Measurements from ENCODE around the gene SHANK3. TPM values are rescaled to one million over a fixed set of nuclear protein-coding genes. Genes with fewer than 3 reads are reported as not detected.
A peak's percentile ranks its signal among the peaks of the same experiment; 100 is the strongest.

SHANK3 gene
- total RNA-seq, 1 donor from 2014 or later, result 10.6 TPM

DNA sequence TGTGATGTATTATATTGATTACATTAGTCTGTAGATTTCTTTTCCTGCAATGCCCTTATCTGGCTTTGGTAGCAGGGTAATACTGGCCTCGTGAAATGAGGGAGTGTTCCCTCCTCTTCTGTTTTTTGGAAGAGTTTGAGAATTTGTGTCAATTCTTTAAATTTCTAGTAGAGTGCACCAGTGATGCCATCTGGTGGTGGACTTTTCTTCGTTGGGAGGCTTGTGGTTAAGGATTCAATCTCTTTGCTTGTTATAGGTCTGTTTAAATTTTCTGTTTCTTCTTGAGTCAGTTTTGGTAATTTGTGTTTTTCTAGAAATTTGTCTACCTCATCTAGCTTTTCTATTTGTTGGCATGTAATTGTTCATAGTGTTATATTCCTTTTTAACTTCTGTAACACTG, 18.9 kb downstream of the SHANK3 start:
- peaks cover 10% of the 10 kb centered on the region for H3K27me3 Mint-ChIP-seq (ENCODE audit: low read depth, unreplicated experiment)
- H3K4me3 Mint-ChIP-seq (ENCODE audit: unreplicated experiment), result no peak overlapping the region
- DNase-seq (ENCODE audit: low read depth), result no peak
- no peak for TF ChIP-seq EZH2 (IDR thresholded peaks at IDR 0.05; ENCODE audit: insufficient read depth, low read length)
- TF ChIP-seq, protein P1, sequence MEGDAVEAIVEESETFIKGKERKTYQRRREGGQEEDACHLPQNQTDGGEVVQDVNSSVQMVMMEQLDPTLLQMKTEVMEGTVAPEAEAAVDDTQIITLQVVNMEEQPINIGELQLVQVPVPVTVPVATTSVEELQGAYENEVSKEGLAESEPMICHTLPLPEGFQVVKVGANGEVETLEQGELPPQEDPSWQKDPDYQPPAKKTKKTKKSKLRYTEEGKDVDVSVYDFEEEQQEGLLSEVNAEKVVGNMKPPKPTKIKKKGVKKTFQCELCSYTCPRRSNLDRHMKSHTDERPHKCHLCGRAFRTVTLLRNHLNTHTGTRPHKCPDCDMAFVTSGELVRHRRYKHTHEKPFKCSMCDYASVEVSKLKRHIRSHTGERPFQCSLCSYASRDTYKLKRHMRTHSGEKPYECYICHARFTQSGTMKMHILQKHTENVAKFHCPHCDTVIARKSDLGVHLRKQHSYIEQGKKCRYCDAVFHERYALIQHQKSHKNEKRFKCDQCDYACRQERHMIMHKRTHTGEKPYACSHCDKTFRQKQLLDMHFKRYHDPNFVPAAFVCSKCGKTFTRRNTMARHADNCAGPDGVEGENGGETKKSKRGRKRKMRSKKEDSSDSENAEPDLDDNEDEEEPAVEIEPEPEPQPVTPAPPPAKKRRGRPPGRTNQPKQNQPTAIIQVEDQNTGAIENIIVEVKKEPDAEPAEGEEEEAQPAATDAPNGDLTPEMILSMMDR (IDR thresholded peaks at IDR 0.05; ENCODE audit: insufficient read depth, low read depth, low read length), result peak; percentile 45
- H3K36me3 ChIP-seq (ENCODE audit: insufficient read depth, low read length), result no peaks in the 10 kb centered on the region
- H3K27ac ChIP-seq (ENCODE audit: low read depth, low read length), result no peak overlapping the region
- H3K4me1 Mint-ChIP-seq (ENCODE audit: low read depth, unreplicated experiment), result peaks cover 3% of the 10 kb centered on the region
- H3K4me1 ChIP-seq (ENCODE audit: insufficient read depth, low read length), result no peaks in the 10 kb centered on the region
- H3K27me3 ChIP-seq (ENCODE audit: insufficient read depth, low read length), result no peaks in the 10 kb centered on the region
- H3K4me3 ChIP-seq (ENCODE audit: insufficient read depth, low read depth, low read length), result no peak overlapping the region
- H3K79me2 ChIP-seq (ENCODE audit: insufficient read depth, low read length), result no peaks in the 10 kb centered on the region
- no peak overlapping the region for H3K27ac Mint-ChIP-seq (ENCODE audit: unreplicated experiment)
- peaks cover 16% of the 10 kb centered on the region for H3K36me3 Mint-ChIP-seq (ENCODE audit: low read depth, unreplicated experiment)
- no peak overlapping the region for H2AFZ ChIP-seq (ENCODE audit: low read depth, low read length)
- no peaks in the 10 kb centered on the region for H3K9me3 Mint-ChIP-seq (ENCODE audit: unreplicated experiment)
- H3K4me2 ChIP-seq (ENCODE audit: low read length), result no peak overlapping the region
- no peak overlapping the region for H3K9ac ChIP-seq (ENCODE audit: low read length)
- FAIRE-seq, result peak; percentile 54
- H3K9me3 ChIP-seq (ENCODE audit: insufficient read depth, low read depth, low read length), result no peaks in the 10 kb centered on the region
- no peaks in the 10 kb centered on the region for H4K20me1 ChIP-seq (ENCODE audit: insufficient read depth, low read length)

DNA sequence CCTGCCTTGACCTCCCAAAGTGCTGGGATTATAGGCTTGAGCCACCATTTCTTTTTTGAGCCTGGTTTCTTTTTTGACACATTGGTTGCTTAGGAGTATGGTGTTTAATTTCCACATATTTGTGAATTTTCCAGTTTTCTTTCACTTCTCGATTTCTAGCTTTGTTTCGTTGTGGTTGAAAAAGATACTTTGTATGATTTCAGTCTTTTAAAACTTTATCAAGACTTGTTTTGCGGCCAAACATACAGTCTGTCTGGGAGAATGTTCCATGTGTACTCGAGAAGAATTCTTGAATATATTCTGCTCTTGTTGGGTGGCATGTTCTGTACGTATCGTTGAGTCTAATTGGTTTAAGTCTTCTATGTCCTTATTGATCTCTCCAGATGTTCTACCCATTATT, 20.8 kb downstream of the SHANK3 start:
- DNase-seq (ENCODE audit: low read depth), result no peak
- TF ChIP-seq, protein P1 (IDR thresholded peaks at IDR 0.05; ENCODE audit: insufficient read depth, low read depth, low read length), result no peak
- TF ChIP-seq EZH2 (IDR thresholded peaks at IDR 0.05; ENCODE audit: insufficient read depth, low read length), result no peak
- Mint-ChIP-seq H3K27me3 (ENCODE audit: low read depth, unreplicated experiment) (peaks cover 5% of the 10 kb centered on the region), H3K27ac (ENCODE audit: unreplicated experiment) (no peak overlapping the region), H3K36me3 (ENCODE audit: low read depth, unreplicated experiment) (peaks cover 12% of the 10 kb centered on the region), H3K4me1 (ENCODE audit: low read depth, unreplicated experiment) (peaks cover 3% of the 10 kb centered on the region), H3K9me3 (ENCODE audit: unreplicated experiment) (no peaks in the 10 kb centered on the region), H3K4me3 (ENCODE audit: unreplicated experiment) (no peak overlapping the region)
- no peak overlapping the region for H3K27ac ChIP-seq (ENCODE audit: low read depth, low read length)
- FAIRE-seq, result no peak
- no peak overlapping the region for H3K4me3 ChIP-seq (ENCODE audit: insufficient read depth, low read depth, low read length)
- H4K20me1 ChIP-seq (ENCODE audit: insufficient read depth, low read length), result no peaks in the 10 kb centered on the region
- peaks cover 10% of the 10 kb centered on the region for H3K4me1 ChIP-seq (ENCODE audit: insufficient read depth, low read length)
- H3K27me3 ChIP-seq (ENCODE audit: insufficient read depth, low read length), result no peaks in the 10 kb centered on the region
- no peaks in the 10 kb centered on the region for H3K9me3 ChIP-seq (ENCODE audit: insufficient read depth, low read depth, low read length)
- no peaks in the 10 kb centered on the region for H3K79me2 ChIP-seq (ENCODE audit: insufficient read depth, low read length)
- no peak overlapping the region for H3K4me2 ChIP-seq (ENCODE audit: low read length)
- H2AFZ ChIP-seq (ENCODE audit: low read depth, low read length), result no peak overlapping the region
- H3K36me3 ChIP-seq (ENCODE audit: insufficient read depth, low read length), result no peaks in the 10 kb centered on the region
- no peak overlapping the region for H3K9ac ChIP-seq (ENCODE audit: low read length)

DNA sequence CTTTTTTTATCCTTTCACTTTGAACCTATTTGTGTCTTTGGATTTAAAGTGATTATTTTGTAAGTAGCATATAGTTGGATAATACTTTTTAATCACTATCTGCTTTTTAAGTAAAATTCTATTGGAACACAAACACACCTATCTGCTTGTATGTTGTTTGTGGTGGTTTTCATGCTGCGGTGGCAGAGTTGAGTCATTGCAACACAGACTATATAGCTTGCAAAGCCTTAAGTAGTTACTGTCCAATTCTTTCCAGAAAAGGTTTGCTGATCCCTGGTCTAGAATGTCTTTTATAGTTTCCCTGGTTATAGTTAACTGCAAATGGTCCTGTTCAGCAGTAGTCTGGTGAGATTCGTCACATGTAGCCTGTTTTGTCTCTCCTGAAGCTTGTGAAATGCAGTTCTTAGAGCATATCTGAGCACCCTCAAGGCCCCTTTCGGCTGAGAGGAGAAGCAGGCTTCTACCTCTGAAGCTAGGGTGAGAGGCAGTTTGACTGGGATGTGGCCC, 21.5 kb downstream of the SHANK3 start:
- Mint-ChIP-seq H3K27me3 (ENCODE audit: low read depth, unreplicated experiment) (peaks cover 9% of the 10 kb centered on the region), H3K4me3 (ENCODE audit: unreplicated experiment) (no peak overlapping the region), H3K9me3 (ENCODE audit: unreplicated experiment) (no peaks in the 10 kb centered on the region), H3K4me1 (ENCODE audit: low read depth, unreplicated experiment) (peaks cover 7% of the 10 kb centered on the region), H3K27ac (ENCODE audit: unreplicated experiment) (no peak overlapping the region), H3K36me3 (ENCODE audit: low read depth, unreplicated experiment) (peaks cover 7% of the 10 kb centered on the region)
- no peaks in the 10 kb centered on the region for H3K27me3 ChIP-seq (ENCODE audit: insufficient read depth, low read length)
- TF ChIP-seq, protein P1 (IDR thresholded peaks at IDR 0.05; ENCODE audit: insufficient read depth, low read depth, low read length), result no peak
- TF ChIP-seq EZH2 (IDR thresholded peaks at IDR 0.05; ENCODE audit: insufficient read depth, low read length), result no peak
- no peaks in the 10 kb centered on the region for H3K9me3 ChIP-seq (ENCODE audit: insufficient read depth, low read depth, low read length)
- H3K4me2 ChIP-seq (ENCODE audit: low read length), result no peak overlapping the region
- no peak overlapping the region for H3K27ac ChIP-seq (ENCODE audit: low read depth, low read length)
- H3K9ac ChIP-seq (ENCODE audit: low read length), result no peak overlapping the region
- H4K20me1 ChIP-seq (ENCODE audit: insufficient read depth, low read length), result peaks cover 5% of the 10 kb centered on the region
- H3K36me3 ChIP-seq (ENCODE audit: insufficient read depth, low read length), result no peaks in the 10 kb centered on the region
- H3K4me1 ChIP-seq (ENCODE audit: insufficient read depth, low read length), result peaks cover 10% of the 10 kb centered on the region
- H2AFZ ChIP-seq (ENCODE audit: low read depth, low read length), result no peak overlapping the region
- H3K79me2 ChIP-seq (ENCODE audit: insufficient read depth, low read length), result no peaks in the 10 kb centered on the region
- H3K4me3 ChIP-seq (ENCODE audit: insufficient read depth, low read depth, low read length), result no peak overlapping the region
- DNase-seq (ENCODE audit: low read depth), result no peak
- no peak for FAIRE-seq
